GM12878 (cell line): Measurements from ENCODE around the gene RPLP1.

Source experiments
- BCL3 ChIP-seq: IDR thresholded peaks from 2 replicates; pipeline ENCODE4 v1.6.1; 2011; ENCODE audit warnings: borderline replicate concordance, low read depth, mild to moderate bottlenecking, moderate library complexity, low read length; ENCODE audit not compliant: insufficient read depth, poor library complexity, severe bottlenecking
- BHLHE40 ChIP-seq, 2 experiments: fragments of 450-650 bp in 1 of 2; IDR thresholded peaks; 2 replicates each; pipeline ENCODE4 v1.6.1; 2011 to 2017; ENCODE audit warnings: low read depth in 2 of 2, borderline replicate concordance in 1 of 2, improper control_type of control experiment in 1 of 2, low read length in 1 of 2, mild to moderate bottlenecking in 1 of 2
- ESRRA ChIP-seq: IDR thresholded peaks from 2 replicates; pipeline ENCODE4 v1.6.1; 2012; ENCODE audit warnings: mild to moderate bottlenecking, low read length, improper control_type of control experiment
- MYC ChIP-seq: IDR thresholded peaks from 2 replicates; pipeline ENCODE4 v1.6.1; 2011; ENCODE audit warnings: mild to moderate bottlenecking, low read length, moderate library complexity, inconsistent platforms; ENCODE audit not compliant: insufficient read depth, insufficient replicate concordance, insufficient read length, severe bottlenecking
- POLR2A ChIP-seq: IDR thresholded peaks from 2 replicates; pipeline ENCODE4 v1.6.1; 2011; ENCODE audit warnings: low read depth, mild to moderate bottlenecking, low read length
- POLR2AphosphoS5 ChIP-seq: IDR thresholded peaks from 2 replicates; pipeline ENCODE4 v1.6.1; 2011; ENCODE audit warnings: mild to moderate bottlenecking, low read length, inconsistent platforms
- SMC3 ChIP-seq: IDR thresholded peaks from 2 replicates; pipeline ENCODE4 v1.6.1; 2011; ENCODE audit warnings: low read length, improper control_type of control experiment, borderline replicate concordance
- USF2 ChIP-seq: IDR thresholded peaks from 2 replicates; pipeline ENCODE4 v1.6.1; 2011; ENCODE audit warnings: low read depth, low read length, improper control_type of control experiment, borderline replicate concordance
- ZNF274 ChIP-seq: IDR thresholded peaks from one replicate; pipeline ENCODE4 v1.8.0; 2011; ENCODE audit not compliant: insufficient read length, insufficient read depth
- TF ChIP-seq, protein P1 (sequence below), 3 experiments: IDR thresholded peaks in 2 of 3; conservative IDR thresholded peaks in 1 of 3; 2 replicates each; pipeline ENCODE4 v1.5.1; 2011; ENCODE audit warnings: low read depth in 3 of 3, low read length in 3 of 3, mild to moderate bottlenecking in 3 of 3, control low read depth in 2 of 3, moderate library complexity in 2 of 3, inconsistent platforms in 1 of 3, mixed read lengths in 1 of 3; ENCODE audit not compliant: control insufficient read depth in 2 of 3, insufficient read depth in 1 of 3; ENCODE audit errors: extremely low read depth in 1 of 3
- TF ChIP-seq, protein P2 (sequence below): IDR thresholded peaks from 2 replicates; pipeline ENCODE4 v1.6.1; 2011; ENCODE audit warnings: borderline replicate concordance, low read depth, mild to moderate bottlenecking, moderate library complexity, mixed read lengths, low read length; ENCODE audit not compliant: insufficient read depth; ENCODE audit errors: extremely low read length

DNA sequence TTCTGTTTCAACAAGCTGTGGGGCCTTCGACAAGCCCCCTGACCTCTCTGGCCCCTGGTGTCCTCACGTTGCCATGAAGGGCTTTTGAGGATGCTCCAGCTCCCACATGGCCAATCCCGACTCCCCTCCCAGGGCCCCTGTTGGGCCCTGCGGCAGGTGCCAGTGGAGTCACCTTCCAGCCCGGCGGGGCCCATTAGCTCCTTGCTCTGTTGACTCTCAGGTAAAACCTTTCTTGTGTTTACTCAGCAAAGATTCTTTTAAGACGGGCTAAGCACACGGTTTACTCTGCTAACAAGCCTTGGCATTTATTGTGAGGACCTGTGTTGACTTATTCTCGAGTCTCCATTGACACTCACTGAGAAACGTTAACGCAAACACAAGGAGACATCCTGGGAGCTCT, 15.0 kb downstream of the RPLP1 start:
- TF ChIP-seq BCL3 (no peak), MYC (no peak), ESRRA (no peak), POLR2A (no peak), BHLHE40 (IDR thresholded peaks at IDR 0.05; ENCODE audit: borderline replicate concordance in 1 of 2, low read depth in 2 of 2, low read length in 1 of 2) (no peak), ZNF274 (no peak), USF2 (no peak), POLR2AphosphoS5 (no peak), SMC3 (no peak)
- TF ChIP-seq, protein P1, sequence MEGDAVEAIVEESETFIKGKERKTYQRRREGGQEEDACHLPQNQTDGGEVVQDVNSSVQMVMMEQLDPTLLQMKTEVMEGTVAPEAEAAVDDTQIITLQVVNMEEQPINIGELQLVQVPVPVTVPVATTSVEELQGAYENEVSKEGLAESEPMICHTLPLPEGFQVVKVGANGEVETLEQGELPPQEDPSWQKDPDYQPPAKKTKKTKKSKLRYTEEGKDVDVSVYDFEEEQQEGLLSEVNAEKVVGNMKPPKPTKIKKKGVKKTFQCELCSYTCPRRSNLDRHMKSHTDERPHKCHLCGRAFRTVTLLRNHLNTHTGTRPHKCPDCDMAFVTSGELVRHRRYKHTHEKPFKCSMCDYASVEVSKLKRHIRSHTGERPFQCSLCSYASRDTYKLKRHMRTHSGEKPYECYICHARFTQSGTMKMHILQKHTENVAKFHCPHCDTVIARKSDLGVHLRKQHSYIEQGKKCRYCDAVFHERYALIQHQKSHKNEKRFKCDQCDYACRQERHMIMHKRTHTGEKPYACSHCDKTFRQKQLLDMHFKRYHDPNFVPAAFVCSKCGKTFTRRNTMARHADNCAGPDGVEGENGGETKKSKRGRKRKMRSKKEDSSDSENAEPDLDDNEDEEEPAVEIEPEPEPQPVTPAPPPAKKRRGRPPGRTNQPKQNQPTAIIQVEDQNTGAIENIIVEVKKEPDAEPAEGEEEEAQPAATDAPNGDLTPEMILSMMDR (IDR thresholded peaks at IDR 0.05 in 2 of 3, conservative IDR thresholded peaks at IDR 0.05 in 1 of 3; ENCODE audit: control insufficient read depth in 2 of 3, extremely low read depth in 1 of 3, insufficient read depth in 1 of 3, low read depth in 3 of 3, low read length in 3 of 3), result no peak
- TF ChIP-seq, protein P2, sequence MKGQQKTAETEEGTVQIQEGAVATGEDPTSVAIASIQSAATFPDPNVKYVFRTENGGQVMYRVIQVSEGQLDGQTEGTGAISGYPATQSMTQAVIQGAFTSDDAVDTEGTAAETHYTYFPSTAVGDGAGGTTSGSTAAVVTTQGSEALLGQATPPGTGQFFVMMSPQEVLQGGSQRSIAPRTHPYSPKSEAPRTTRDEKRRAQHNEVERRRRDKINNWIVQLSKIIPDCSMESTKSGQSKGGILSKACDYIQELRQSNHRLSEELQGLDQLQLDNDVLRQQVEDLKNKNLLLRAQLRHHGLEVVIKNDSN, result no peak
